ENCODE data around the gene LIME1. TPM values are rescaled to one million over a fixed set of nuclear protein-coding genes. Genes with fewer than 3 reads are reported as not detected.

Gene LIME1
- total and polyA plus RNA-seq, 2 of the 8 experiments (the other 6 are each of a cell fraction or from before 2014, with no cell fraction given), result 4.5 to 5.9 TPM

GRCh38 chr20:63748934-63749270 is 12.4 kb downstream of the LIME1 start:
- Histone ChIP-seq H3K23ac (ENCODE audit: insufficient read length) (no peak overlapping the region), H3K27ac (ENCODE audit: low read depth, low read length) (no peak overlapping the region), H2AK5ac (ENCODE audit: low read depth, low read length) (no peak overlapping the region), H3K18ac (ENCODE audit: extremely low read depth, low read length) (no peak overlapping the region), H3K4me1 (replicated peaks in 1 of 4; ENCODE audit: control insufficient read depth in 3 of 4, insufficient read depth in 4 of 4, low read length in 3 of 4) (peaks cover 0 to 20% (median 4%) of the 10 kb centered on the region in 4 experiments; a peak in 6 of 7 replicates), H3K36me3 (ENCODE audit: control insufficient read depth in 2 of 4, insufficient read depth in 4 of 4, low read length in 3 of 4) (peaks cover 0 to 3% (median 1%) of the 10 kb centered on the region in 4 experiments; a peak in 3 of 8 replicates), H3K23me2 (ENCODE audit: low read depth, low read length) (no peaks in the 10 kb centered on the region), H3K79me1 (ENCODE audit: low read depth, low read length) (no peaks in the 10 kb centered on the region; the same call in 1 of the 2 replicates), H3K14ac (ENCODE audit: insufficient read length) (no peak overlapping the region), H2BK120ac (replicated peaks; ENCODE audit: low read depth, low read length) (no peak overlapping the region), H3K4me2 (ENCODE audit: insufficient read depth in 1 of 2, low read depth in 2 of 2, low read length in 2 of 2) (no peak overlapping the region), H3K9ac (replicated peaks in 1 of 4; ENCODE audit: extremely low read depth in 1 of 4, low read depth in 3 of 4, low read length in 3 of 4) (no peak overlapping the region), H3K4me3 (ENCODE audit: extremely low read depth in 1 of 4, insufficient read depth in 2 of 4, low read depth in 3 of 4, low read length in 4 of 4) (no peak overlapping the region), H3K27me3 (replicated peaks in 1 of 4; ENCODE audit: control insufficient read depth in 3 of 4, extremely low read depth in 1 of 4, insufficient read depth in 3 of 4, low read length in 3 of 4) (no peaks in the 10 kb centered on the region), H2BK15ac (ENCODE audit: low read length) (no peak overlapping the region), H4K5ac (ENCODE audit: insufficient read length, low read depth, low read length) (no peak overlapping the region), H4K8ac (ENCODE audit: extremely low read depth, insufficient read depth, low read length) (no peak overlapping the region), H3K79me2 (ENCODE audit: control insufficient read depth in 1 of 2, insufficient read depth in 2 of 2, low read length in 2 of 2) (no peaks in the 10 kb centered on the region), H3K56ac (replicated peaks; ENCODE audit: insufficient read length, low read depth, low read length) (no peak overlapping the region), H2BK12ac (ENCODE audit: low read depth, low read length) (no peak overlapping the region), H2AFZ (ENCODE audit: low read length) (no peak overlapping the region), H3K9me3 (ENCODE audit: insufficient read depth in 2 of 2, low read depth in 1 of 2, low read length in 1 of 2) (no peaks in the 10 kb centered on the region), H2BK20ac (ENCODE audit: low read length) (no peak overlapping the region), H4K91ac (replicated peaks; ENCODE audit: insufficient read length, low read length) (no peak overlapping the region), H3K4ac (replicated peaks; ENCODE audit: insufficient read length, low read depth, low read length) (no peak overlapping the region), H4K20me1 (replicated peaks in 1 of 2; ENCODE audit: control insufficient read depth in 1 of 2, insufficient read depth in 2 of 2, low read length in 2 of 2) (peaks cover 0 to 3% of the 10 kb centered on the region in 2 experiments), H2BK5ac (ENCODE audit: low read depth, low read length) (no peak overlapping the region)
- ChIA-PET POLR2A (ENCODE audit: partially characterized antibody) (interaction anchor here (4.5 kb wide), 1 partner anchor 8 kb away, joined by 23 read pairs; no protein-coding TSS in a partner anchor), CTCF (ENCODE audit: partially characterized antibody) (interaction anchor here (0.6 to 1.5 kb wide), 4 partner anchors 12 to 312 kb away, joined by 3 to 4 read pairs (median 3); partner anchors contain the start of gene LIME1)
- no peak for FAIRE-seq
- 90% methylated on average over 11 of the region's 11 CpGs; no CpG with 5 or more reads in 1 of the 2 experiments for WGBS, 2 experiments (ENCODE audit: extremely low coverage in 1 of 2, insufficient coverage in 1 of 2, insufficient read length in 1 of 2, insufficient replicate concordance in 2 of 2, low coverage in 1 of 2, low lambda C conversion rate in 2 of 2, missing lambda C conversion rate in 1 of 2)
- TF ChIP-seq TAF1 (IDR thresholded peaks at IDR 0.05; ENCODE audit: low read depth, low read length) (no peak), JUN (IDR thresholded peaks at IDR 0.05; ENCODE audit: low read depth, low read length) (no peak), ATF3 (IDR thresholded peaks at IDR 0.05; ENCODE audit: insufficient read depth, low read depth, low read length) (no peak), SP1 (IDR thresholded peaks at IDR 0.05; ENCODE audit: low read depth, low read length) (no peak), CTBP2 (IDR thresholded peaks at IDR 0.05; ENCODE audit: borderline replicate concordance, insufficient read depth, insufficient read length, low read length) (no peak), TAF7 (optimal IDR thresholded peaks at IDR 0.05; ENCODE audit: borderline replicate concordance, low read depth, low read length) (no peak)
- DNase-seq (ENCODE audit: low read depth in 1 of 2, low spot score in 2 of 2), result no peak
